ENCODE data around the gene BMPR2.
"Not testable (repeated sequence)": the region's sequence is repeated elsewhere in the genome, so short reads cannot be mapped to it uniquely, and the experiment has no call there.

BMPR2 gene

GRCh38 chr2:202455114-202455513, 79.0 kb downstream of the BMPR2 start:
- no peak for DNase-seq

DNA sequence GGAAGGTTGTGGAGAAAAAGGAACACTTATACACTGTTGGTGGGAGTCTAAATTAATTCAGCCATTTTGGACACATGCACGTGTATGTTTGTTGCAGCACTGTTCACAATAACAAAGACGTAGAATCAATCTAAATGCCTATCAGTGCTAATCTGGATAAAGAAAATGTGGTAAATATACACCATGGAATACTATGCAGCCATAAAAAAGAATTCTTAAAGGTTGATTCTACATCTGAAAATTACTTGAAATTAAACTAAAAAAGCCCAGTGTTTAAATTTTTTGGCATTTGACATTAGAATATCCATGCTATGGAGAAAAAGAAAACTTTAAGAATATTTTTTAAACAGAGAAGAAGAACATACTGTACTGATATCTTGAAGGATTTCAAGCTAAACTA, 84.0 kb downstream of the BMPR2 start:
- no peak for DNase-seq

GRCh38 chr2:202479090-202479489, 103.0 kb downstream of the BMPR2 start:
- DNase-seq, result no peak

DNA sequence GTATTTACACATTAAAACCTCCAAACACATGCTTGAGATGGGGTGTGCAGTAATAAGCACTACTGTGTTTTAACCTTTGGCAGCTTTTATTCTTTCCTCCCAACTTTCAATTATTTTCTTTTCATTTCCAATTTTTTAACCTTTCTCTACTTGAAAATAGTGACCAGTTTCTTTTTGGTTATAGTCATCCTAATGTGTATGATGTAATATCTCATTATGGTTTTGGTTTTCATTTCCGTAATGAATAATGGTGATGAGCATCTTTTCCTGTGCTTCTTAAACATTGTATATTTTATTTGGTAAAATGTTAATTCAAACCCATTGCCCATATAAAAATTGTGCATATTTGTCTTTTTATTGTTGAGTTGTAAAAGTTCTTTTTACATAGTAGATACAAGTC, 103.5 kb downstream of the BMPR2 start:
- DNase-seq, result no peak

- no peak for DNase-seq
These were observed 110.2 kb downstream of the BMPR2 start for GRCh38 chr2:202486351-202486750.

GRCh38 chr2:202488671-202489070, 112.5 kb downstream of the BMPR2 start:
- no peak for DNase-seq

- DNase-seq, result no peak
These were observed 114.4 kb downstream of the BMPR2 start for GRCh38 chr2:202490479-202490878.

- no peak for DNase-seq
These were observed 115.4 kb downstream of the BMPR2 start for GRCh38 chr2:202491514-202491913.

GRCh38 chr2:202494300-202495229, 118.4 kb downstream of the BMPR2 start:
- DNase-seq, result no peak

GRCh38 chr2:202495230-202495604, 119.1 kb downstream of the BMPR2 start:
- DNase-seq, result no peak

DNA sequence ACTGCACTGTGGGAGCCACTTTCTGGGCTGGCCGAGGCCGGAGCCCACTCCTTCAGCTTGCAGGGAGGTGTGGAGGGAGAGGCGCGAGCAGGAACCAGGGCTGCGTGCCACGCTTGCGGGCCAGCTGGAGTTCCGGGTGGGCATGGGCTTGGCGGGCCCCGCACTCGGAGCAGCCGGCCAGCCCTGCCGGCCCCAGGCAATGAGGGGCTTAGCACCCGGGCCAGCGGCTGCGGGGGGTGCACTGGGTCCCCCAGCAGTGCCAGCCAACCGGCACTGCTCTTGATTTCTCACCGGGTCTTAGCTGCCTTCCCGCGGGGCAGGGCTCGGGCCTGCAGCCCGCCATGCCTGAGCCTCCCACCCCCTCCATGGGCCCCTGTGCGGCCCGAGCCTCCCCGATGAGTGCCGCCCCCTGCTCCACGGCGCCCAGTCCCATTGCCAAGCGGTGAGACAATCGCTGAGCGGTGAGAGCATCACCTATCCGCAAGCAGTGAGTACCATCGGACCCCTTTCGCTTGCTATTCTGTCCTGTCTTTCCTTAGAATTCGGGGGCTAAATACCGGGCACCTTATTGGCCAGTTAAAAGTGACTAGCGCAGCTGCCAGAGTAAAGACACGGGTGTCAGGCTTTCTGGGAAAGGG, 120.8 kb downstream of the BMPR2 start:
- not testable (repeated sequence) for DNase-seq

GRCh38 chr2:202497473-202497866, 121.3 kb downstream of the BMPR2 start:
- DNase-seq, result not testable (repeated sequence)

GRCh38 chr2:202499841-202500240, 123.7 kb downstream of the BMPR2 start:
- not testable (repeated sequence) for DNase-seq

DNA sequence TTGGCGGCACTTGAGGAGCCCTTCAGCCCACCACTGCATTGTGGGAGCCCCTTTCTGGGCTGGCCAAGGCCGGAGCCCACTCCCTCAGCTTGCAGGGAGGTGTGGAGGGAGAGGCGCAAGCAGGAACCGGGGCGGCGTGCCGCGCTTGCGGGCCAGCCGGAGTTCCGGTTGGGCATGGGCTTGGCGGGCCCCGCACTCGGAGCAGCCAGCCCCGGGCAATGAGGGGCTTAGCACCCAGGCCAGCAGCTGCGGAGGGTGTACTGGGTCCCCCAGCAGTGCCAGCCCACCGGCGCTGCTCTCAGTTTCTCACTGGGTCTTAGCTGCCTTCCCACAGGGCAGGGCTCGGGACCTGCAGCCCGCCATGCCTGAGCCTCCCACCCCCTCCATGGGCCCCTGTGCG, 127.1 kb downstream of the BMPR2 start:
- DNase-seq, result not testable (repeated sequence)

DNA sequence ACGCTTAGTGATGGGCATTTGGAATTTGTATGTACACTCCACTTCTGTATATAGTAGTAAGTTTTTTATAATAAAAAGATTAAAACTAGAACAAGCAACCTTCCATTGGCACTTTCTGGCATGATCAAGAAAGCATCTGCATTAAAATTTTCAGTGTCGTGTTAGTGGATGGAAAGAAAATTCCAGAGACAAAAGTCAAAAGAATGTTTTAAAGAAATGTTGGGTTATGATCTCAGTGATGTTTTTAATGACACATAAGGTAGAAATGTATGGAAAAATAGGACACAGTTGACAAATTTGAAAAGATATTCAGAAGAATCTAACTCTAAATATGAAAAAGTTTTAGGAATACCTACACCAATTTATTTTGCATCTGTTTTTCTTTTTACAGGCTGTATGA, 132.6 kb downstream of the BMPR2 start:
- no peak for DNase-seq

GRCh38 chr2:202510911-202511310, 134.8 kb downstream of the BMPR2 start:
- no peak for DNase-seq

DNA sequence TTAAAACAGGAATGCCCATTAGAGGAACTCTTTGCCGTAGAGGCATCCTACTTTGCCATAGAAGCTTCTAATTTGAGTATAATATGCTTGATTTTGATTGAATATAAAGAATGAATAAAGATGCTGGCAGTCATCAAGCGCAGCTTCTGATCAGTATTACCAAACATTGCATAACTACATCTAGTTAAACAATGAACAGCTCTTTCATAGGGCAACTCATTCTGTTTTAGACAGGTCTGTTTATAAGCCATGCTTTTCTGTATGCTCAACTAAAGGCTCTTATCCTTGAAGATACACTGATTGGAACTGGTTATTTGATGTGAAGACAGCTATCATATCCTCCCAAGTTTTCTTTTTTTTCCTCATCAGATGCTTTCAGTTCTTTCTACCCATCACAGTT, 136.0 kb downstream of the BMPR2 start:
- no peak for DNase-seq

GRCh38 chr2:202514732-202515131, 138.6 kb downstream of the BMPR2 start:
- no peak for DNase-seq

DNA sequence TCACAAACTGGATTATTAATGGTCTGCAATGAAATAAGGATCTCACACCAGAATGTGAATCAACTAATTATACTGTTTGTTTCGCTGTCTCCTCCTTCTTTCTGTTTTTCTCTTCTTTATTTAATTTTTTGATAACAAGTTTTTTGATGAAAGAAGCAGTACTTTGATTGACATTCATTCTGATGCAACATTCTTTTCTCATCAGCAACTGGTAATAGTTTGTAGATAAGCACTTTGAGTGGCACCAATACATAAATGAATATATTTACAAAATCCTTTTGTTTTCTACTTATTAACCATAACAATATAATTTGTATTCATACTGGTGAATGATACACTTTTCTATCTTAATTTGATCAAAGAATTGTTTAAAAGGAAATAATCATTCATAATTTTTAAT, 143.3 kb downstream of the BMPR2 start:
- no peak for DNase-seq

DNA sequence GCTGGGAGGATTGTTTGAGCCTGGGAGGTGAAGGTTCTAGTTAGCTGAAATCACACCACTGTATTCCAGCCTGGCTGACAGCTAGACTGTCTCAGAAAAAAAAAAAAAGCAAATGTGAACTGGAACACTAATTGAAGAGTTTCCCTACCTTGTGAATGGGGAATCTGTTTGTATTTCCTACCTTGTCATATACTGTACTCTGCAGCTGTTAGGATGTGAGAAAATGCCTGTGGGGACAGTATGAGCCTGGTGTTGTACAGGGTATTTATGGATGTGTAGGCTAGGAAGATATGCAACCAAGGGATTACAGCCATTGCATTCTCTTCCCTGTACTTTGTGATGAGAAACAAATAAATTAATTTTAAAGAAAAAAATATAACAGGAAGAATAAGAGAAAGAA, 145.3 kb downstream of the BMPR2 start:
- DNase-seq, result no peak

DNA sequence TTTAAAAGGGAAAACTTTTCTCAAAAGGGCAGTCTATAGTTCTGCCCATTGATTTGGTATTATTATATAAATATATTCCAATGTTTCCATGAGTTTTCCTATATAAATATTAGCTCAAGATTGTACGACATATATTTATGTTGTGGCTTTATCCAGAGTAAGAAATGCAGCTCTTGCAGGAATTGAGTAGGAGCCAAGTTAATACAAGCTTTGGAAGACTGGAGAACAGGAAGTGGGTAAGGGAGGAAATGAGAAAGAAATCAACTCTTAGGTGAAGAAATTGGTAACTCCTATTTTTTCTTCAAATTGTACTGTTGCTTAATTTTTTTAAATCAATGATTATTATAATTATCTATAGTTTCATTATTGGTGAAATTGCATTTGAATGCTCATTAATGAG, 153.3 kb downstream of the BMPR2 start:
- DNase-seq, result no peak

GRCh38 chr2:202530038-202530437, 153.9 kb downstream of the BMPR2 start:
- DNase-seq, result no peak

GRCh38 chr2:202535290-202535689, 159.2 kb downstream of the BMPR2 start:
- not testable (repeated sequence) for DNase-seq

GRCh38 chr2:202541137-202541536, 165.0 kb downstream of the BMPR2 start:
- no peak for DNase-seq

Measured in activated CD8-positive, alpha-beta memory T cell treated with anti-CD3 and anti-CD28 coated beads, Interleukin-2, amount 50 U/mL, for 48 hours (primary cell).